IPS-18c (cell line): ENCODE measurements around the gene NOS1AP.
A peak's percentile ranks its signal among the peaks of the same experiment; 100 is the strongest.

Experiments
- H3K4me3 ChIP-seq: 2 replicates; pipeline ENCODE4 v1.7.0; 2013; ENCODE audit warnings: low read depth, mild to moderate bottlenecking, low read length, moderate library complexity; ENCODE audit not compliant: insufficient read depth
- H3K9me3 ChIP-seq: one replicate; pipeline ENCODE4 v1.6.1; 2013; ENCODE audit warnings: mild to moderate bottlenecking, low read length, moderate library complexity; ENCODE audit not compliant: control insufficient read depth, insufficient read depth

NOS1AP gene

DNA sequence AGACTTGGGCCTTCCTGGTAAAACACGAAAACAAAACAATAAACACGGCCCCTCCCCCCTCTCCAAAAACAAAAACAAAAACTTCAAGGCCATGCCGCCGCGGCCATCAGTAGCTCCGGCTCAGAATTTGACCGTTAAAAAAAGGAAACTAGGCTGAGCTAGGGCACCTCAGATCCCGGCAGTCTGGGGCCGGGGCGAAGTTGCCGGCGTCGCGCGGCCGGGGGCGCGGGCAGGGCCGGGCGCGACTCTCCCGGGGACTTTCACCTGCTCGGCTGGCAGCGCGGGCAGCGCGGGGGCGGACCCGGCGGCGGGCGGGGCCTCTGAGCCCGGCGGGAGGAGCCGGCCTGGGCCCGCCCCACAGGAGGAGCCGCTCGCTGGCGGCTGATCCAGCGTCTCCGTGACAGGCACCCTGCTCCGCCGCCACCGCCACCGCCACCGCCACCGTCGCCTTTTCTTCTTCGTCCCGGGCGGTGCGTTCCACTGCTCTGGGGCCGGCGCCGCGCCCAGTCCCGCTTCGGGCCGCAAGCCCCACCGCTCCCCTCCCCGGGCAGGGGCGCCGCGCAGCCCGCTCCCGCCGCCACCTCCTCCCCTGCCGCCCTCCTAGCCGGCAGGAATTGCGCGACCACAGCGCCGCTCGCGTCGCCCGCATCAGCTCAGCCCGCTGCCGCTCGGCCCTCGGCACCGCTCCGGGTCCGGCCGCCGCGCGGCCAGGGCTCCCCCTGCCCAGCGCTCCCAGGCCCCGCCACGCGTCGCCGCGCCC, at the start of gene NOS1AP:
TSS of gene NOS1AP (plus strand) at position 358 of the 760 bp plus-strand sequence. CDS start 487 bp downstream, outside the sequence.
- peak within 1 kb of the TSS; percentile 85 for H3K4me3 ChIP-seq

DNA sequence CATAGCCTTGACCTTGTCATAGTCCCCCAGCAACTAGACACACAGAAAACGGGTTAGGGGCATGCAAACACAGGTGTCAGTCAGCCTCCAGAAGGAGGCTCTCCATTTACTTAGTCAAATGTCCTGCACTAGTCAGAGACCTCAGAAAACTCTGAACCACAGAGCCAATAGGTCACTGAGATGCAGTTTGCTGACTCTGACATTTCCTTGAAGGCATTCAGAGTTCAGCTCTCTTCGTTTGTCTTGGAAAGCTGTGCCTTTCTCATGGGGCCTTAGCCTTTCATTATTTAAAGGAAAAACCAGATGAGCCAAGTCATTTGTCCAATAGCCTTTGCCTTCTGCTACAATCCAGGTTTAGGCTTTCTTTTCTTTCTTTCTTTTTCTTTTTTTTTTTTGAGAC, 49.3 kb upstream of the NOS1AP start:
- H3K4me3 ChIP-seq: no peak overlapping the region

More for the DNA sequence above, at the start of gene NOS1AP:
- H3K9me3 ChIP-seq: no peaks in the 10 kb centered on the region

DNA sequence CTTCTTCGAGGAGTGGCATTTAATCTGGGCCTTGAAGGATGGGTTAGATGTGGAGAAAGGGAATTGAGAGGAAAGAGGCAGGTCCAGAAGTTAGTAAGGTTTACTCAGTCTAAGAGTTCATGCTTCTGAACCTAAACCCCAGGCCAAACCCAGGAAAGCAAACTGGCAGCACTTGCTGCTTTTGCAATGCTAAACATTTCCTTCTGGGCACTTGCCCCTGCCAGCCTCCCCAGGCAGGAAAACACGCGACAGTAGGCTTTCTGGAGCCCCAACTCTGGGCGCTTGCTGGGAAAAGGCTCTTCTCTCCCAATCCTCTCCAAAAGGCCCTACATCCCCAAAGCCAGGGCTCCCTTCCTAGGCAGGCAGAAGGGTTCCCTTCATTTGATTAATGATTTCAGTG, 48.4 kb upstream of the NOS1AP start:
- peaks cover 2% of the 10 kb centered on the region for H3K9me3 ChIP-seq
- no peak overlapping the region for H3K4me3 ChIP-seq

More for the DNA sequence above, 49.3 kb upstream of the NOS1AP start:
- no peaks in the 10 kb centered on the region for H3K9me3 ChIP-seq

DNA sequence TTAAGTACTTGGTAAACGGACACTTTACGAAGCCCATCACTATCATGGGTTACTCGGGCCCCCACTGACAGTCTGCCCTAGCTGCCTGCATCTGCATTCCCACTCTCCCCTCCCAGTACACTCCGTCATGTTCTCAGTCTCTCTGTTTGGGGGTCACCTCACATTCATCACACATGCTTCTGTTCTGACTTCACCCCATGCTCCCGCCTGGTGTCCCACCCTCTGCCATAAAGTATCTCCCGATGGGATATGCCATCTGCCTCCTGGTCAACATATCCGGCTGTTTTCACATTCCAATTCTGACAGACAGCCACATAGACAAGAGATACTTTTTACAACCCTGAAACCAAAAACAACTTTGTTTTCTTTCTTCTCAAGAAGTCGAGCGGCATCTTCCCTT, 46.9 kb upstream of the NOS1AP start:
- Histone ChIP-seq H3K4me3 (no peak overlapping the region), H3K9me3 (peaks cover 2% of the 10 kb centered on the region)

DNA sequence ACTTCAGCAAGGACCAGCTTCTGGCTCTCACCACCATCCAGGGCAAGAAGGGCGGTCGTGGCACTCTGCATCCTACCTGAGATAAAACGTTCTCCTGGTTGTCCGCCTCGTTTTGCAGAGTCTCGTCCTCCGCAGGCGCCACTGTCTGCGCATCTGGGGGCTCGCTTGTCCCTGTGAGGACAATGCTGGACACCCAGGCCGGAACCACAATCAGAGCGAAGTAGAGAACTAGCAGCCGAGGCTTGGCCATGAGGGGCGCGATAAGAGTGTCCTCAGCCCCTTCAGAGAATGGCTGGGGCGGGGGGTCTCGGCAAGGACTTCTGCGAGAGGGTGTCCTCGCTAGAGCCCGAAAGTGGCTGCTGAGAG, 46.3 kb upstream of the NOS1AP start:
- H3K4me3 ChIP-seq: peak overlapping the region; percentile 79
- peaks cover 2% of the 10 kb centered on the region for H3K9me3 ChIP-seq

DNA sequence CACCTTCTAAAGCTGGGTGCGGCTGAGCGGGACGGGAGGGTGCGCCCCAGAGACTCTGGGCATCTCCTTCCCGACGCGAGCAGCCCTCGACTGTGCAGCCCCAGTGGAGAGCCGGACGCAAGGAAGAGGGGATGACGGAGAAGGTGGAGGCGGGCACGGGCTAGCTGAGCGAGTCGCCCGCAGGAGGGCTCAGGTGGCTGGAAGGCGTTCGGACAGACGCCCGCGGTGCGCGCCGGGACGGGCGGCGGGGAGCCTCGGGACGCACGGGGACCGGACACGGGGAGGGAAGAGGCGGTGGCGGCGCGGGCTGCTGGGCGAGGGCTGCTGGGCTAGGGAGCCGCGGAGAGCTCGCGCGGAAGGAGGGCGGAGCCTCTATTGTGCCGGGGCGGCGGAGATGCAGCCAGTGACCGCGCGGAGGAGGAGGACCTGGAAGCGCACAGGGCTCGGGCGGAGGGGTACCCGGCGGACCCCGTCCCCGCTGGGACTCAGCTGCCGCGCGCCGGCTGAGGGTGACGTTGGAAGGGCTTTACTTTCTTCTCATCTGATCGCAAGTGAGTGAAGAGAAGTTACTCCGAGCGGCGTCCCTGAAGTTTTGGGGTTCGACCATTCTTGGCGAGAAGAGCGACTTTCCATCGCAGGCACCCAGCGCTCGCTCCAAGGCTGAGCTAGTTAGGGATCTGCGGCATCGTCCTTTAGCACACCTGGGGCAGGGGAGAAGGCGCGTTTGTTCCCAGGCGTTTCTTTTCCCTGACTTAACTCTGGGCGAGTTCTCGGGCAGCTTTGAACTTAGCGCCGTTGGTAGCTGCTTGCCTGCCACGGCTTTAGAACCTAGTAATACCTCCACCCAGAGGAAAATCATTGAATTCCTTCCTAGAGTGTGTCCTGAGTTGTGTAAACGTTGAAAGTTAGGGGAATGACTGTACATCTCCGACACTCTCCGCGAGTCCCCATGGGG, 45.7 kb upstream of the NOS1AP start, which contains the start of gene OLFML2B:
TSS of gene OLFML2B (minus strand) at position 323 of the 955 bp plus-strand sequence. CDS start 439 bp downstream, outside the sequence.
- Histone ChIP-seq H3K9me3 (peaks cover 2% of the 10 kb centered on the region), H3K4me3 (peak within 1 kb of the TSS; percentile 79)

DNA sequence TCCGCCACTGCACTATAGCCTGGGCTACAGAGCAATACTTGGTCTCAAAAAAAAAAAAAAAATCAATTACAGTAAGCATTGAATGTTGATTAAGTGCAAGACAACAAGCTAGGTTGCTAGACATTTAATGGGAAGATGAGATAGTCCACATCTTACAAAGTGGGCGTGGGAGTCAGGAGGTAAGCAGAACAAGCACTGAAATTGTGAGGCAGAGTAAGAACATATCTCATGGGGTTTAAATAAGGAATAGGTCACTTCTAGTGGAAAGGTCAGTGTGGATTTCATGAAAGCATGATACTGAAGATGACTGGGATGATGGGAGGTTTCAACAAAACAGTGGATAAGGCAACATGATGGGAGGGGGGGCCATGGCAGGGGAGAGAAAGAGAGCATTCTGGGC, 44.0 kb upstream of the NOS1AP start:
- Histone ChIP-seq H3K9me3 (peaks cover 2% of the 10 kb centered on the region), H3K4me3 (no peak overlapping the region)

DNA sequence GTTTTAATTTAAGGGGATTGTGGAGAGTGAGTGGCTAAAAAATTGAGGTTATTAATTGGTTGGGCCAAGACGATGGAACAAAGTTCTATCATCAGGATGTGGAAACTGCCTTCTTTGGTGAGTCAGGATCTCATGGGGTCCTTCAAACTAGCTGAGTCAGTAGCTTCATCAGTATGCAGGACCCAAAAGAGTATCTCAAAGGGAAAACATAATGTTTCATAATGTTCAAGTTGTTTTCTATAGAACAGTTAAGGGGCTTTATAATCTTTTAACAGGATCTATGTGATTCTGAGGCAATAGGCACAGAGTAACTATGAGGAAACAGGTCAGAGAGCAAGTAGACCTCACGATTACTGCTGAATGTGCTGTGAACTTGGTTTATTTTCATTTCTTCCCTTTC, 42.6 kb upstream of the NOS1AP start:
- Histone ChIP-seq H3K4me3 (no peak overlapping the region), H3K9me3 (peaks cover 2% of the 10 kb centered on the region)

DNA sequence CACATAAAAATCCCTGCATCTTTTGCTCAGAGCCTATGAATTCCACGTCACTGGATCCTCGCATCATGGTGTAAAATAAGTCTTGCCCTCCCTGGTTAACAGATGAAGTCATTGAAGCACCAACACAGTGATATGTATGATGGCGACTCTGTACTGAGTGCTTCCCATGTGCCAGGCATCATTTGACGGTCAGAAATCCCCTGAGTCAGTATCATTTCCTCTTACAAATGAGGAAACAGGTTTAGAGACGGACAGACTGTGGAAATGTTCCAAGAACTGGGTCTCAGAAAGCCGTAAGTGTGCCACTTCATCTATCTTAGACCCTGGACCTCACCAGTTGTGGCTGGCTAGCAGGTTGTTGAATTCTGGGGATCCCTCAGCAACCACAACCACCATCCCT, 40.8 kb upstream of the NOS1AP start:
- H3K4me3 ChIP-seq: no peak overlapping the region
- H3K9me3 ChIP-seq: peaks cover 2% of the 10 kb centered on the region

DNA sequence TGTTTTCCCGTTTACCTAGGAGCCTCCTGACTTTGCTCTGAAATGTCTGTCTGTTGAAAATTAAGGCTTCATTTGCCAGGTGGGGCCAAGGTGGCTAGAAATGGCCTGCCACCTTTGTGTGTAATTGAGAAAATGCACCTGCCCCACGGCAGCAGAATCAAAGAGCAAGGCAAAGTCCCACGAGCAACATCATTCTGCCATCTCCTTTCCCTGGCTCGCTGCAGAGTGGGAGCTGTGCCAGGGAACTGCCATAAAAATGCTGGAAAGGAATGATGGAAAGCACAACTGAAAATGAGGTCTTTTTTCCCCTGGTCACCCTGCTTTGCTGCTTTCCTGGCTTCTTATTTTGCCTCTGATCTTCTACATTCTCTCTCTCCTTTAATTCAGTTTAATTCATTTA, 40.3 kb upstream of the NOS1AP start:
- Histone ChIP-seq H3K9me3 (peaks cover 2% of the 10 kb centered on the region), H3K4me3 (no peak overlapping the region)

DNA sequence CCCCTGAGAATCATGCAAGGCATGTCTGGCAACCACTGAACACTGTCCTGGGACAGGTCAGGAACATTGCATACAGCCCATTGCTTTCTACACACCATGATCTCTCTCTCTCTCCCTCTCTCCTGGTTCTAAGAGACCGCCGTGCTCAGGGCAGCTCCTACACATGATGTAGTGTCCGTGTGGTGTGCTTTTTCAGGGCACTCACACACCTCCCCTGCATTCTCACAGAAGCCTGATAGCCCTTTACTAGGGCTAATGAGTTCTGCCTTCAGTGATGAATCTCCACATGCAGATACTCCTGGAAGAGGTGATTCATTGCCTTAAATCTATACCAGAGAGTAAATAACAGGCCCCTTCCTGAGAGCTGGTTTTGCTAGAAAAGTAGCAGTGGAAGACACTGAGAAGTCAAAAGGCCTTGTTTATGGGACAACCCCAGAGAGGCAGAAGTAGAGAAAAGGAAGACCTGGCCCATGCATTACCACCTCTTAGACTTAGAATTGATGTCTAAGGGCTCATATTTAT, 38.7 kb upstream of the NOS1AP start:
- H3K4me3 ChIP-seq: no peak overlapping the region
- H3K9me3 ChIP-seq: no peaks in the 10 kb centered on the region

DNA sequence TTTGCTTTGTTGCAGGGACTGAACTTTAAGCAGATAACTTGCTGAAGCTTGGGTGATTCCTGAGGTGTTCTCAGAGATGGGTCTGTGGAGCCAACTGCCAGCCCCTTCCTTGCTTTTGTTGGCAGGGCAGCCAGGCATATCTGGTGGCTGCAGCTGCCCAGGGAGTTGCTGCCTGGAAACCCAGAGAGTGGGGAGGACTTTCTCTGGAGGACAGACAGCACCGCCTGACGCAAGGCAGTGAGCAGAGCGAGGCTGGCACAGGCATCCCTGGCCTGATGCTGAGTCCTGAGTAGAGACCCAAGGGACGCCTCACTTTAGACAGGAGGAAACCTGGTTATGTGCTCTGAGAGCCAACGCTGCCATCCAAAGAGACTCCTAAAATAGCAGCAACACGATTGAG, 36.1 kb upstream of the NOS1AP start:
- no peaks in the 10 kb centered on the region for H3K9me3 ChIP-seq
- no peak overlapping the region for H3K4me3 ChIP-seq

DNA sequence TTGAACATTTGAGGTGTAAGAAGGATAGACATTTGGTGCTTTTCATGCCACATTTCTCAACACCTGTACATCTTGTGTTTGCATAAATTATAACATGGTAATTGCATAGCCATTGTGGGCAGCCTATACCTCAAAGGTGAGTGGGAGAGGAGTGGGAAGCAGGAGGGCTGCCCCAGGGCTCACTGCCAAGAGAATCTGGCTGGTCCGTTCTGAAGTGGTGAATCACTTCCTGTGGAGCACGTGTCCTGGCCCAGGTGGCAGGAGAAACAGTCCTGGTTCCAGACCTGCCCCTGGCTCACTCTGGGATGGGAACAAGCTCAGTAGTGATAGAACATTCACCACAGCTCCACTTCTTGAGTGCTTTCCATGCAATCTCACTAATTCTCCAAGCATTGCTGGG, 34.2 kb upstream of the NOS1AP start:
- H3K4me3 ChIP-seq: no peak overlapping the region
- peaks cover 2% of the 10 kb centered on the region for H3K9me3 ChIP-seq

DNA sequence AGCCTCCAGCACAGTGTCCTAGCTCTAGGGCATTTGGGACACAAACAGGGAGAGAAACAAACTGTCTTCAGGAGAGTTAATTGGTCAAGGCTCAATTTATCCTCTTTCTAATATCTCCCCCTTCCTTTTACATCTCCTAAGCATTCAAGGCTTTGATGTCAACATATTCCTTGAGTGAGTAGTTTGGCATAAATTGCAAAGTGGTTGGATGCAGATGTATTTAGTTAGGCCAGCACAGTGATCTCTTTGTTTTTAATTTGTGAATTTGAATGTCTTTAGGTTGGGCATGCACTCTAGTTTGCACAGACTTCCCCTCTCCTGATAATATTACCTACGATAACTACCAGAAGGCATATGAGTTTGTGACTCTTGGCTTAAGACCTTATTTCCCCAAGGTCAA, 33.3 kb upstream of the NOS1AP start:
- H3K4me3 ChIP-seq: no peak overlapping the region
- peaks cover 2% of the 10 kb centered on the region for H3K9me3 ChIP-seq

DNA sequence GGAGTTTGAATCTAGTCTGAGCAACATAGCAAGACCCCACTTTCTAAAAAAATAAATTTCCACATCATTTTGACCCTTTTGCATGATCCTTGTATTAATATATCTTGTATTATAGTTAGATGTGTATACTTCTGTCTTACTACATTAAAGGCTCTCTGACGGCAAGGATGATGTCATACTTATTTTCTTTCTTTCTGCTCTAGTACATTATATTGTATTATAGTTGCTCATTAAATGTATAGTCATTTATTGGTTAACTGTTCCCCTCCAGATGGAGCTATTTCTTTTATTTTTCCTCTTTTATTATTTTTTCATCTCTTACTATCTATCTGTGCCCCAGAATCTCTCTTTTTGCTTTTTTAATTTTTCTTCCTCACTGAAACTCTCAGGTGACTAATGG, 30.9 kb upstream of the NOS1AP start:
- no peak overlapping the region for H3K4me3 ChIP-seq
- H3K9me3 ChIP-seq: peaks cover 2% of the 10 kb centered on the region

DNA sequence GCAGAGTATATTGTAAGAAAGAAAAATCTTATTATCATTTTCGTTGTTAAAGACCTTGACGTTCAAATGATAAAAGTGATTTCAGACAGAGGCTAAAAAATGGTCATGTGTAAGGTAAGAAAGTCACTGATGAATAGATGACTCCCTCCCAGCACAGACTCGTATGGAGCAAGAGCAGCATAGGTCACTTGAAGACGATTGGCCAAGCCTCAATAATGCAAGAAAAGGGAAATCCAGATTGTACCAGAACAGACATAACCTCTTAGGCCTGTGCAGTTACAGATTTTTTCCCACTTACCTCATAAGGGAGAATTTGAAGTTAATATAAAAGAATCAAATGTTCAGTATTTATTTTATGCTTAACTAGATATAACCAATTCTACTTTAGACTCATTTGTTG, 29.5 kb upstream of the NOS1AP start:
- peaks cover 2% of the 10 kb centered on the region for H3K9me3 ChIP-seq
- H3K4me3 ChIP-seq: no peak overlapping the region

DNA sequence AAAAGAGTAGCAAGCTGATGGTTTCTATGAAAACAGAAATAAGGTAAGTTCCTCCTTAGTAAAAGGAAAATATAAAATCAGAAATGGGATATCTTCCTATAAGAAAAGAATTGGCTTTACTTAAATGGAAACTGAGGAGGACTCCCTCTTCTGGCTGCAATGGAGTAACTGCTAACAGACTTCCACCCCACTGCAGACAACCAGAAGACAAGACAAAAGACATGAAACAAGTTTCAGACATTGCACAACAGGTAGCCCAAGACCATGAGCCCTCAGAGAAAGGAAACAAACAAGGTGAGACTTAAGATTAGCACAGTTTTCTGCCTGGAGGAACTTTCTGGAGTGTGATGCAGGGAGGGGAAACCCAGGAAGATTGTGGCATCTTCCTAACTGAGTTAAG, 28.8 kb upstream of the NOS1AP start:
- Histone ChIP-seq H3K4me3 (no peak overlapping the region), H3K9me3 (peaks cover 2% of the 10 kb centered on the region)

DNA sequence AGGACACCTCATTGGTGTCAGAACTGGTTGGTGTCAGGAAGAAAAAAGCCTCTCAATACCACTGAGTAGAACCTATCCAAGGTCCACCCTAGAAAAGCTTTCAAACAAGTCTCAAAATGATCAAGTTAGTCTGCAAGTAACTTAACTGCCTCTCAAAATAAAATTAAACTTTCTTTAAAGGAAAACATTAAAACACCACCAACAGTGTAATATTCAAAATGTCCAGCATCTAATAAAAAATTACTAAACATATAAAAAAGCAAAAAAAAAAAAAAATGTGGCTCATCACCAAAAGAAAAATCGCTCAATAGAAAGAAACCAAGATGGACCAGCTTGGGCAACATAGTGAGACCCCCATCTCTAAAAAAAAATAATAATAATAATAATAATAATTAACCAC, 27.1 kb upstream of the NOS1AP start:
- H3K9me3 ChIP-seq: peaks cover 2% of the 10 kb centered on the region
- no peak overlapping the region for H3K4me3 ChIP-seq
